CD14-positive monocyte (primary cell): ENCODE data around the gene ZNF212. TPM values are rescaled to one million over a fixed set of nuclear protein-coding genes. Genes with fewer than 3 reads are reported as not detected.
"Not testable (repeated sequence)": the region's sequence is repeated elsewhere in the genome, so short reads cannot be mapped to it uniquely, and the experiment has no call there.

Experiments
- DNase-seq, 3 donors: peaks; one replicate each; pipeline ENCODE4 v3.0.0-alpha.2; 2011 to 2022
- H2AFZ ChIP-seq: 2 replicates; pipeline ENCODE4 v1.6.0; 2012; ENCODE audit warnings: mild to moderate bottlenecking, low read depth, low read length, inconsistent platforms; ENCODE audit not compliant: insufficient read depth, poor library complexity, severe bottlenecking
- H3K27ac ChIP-seq, 2 donors: 1 replicate in 1 of 2; 2 replicates in 1 of 2; pipeline ENCODE4 v1.5.1; 2012 to 2013; ENCODE audit warnings: low read length in 2 of 2, control low read depth in 1 of 2, inconsistent platforms in 1 of 2, low read depth in 1 of 2, mild to moderate bottlenecking in 1 of 2
- H3K27me3 ChIP-seq, 2 donors: one replicate each; pipeline versions ENCODE4 v1.6.0 to v1.6.1; 2011 to 2013; ENCODE audit warnings: low read length in 2 of 2; ENCODE audit not compliant: control insufficient read depth in 2 of 2, insufficient read depth in 2 of 2
- H3K36me3 ChIP-seq, 2 donors: replicated peaks in 1 of 2; 1 replicate in 1 of 2; 2 replicates in 1 of 2; pipeline versions ENCODE4 v1.5.1 to v1.6.1; 2012 to 2013; ENCODE audit warnings: low read length in 2 of 2, control low read depth in 1 of 2, inconsistent platforms in 1 of 2, mild to moderate bottlenecking in 1 of 2; ENCODE audit not compliant: insufficient read depth in 2 of 2, control insufficient read depth in 1 of 2
- H3K4me1 ChIP-seq, 2 donors: 1 replicate in 1 of 2; 2 replicates in 1 of 2; pipeline versions ENCODE4 v1.5.1 to v1.6.1; 2012 to 2013; ENCODE audit warnings: low read length in 2 of 2, control low read depth in 1 of 2, inconsistent platforms in 1 of 2, mild to moderate bottlenecking in 1 of 2, moderate library complexity in 1 of 2; ENCODE audit not compliant: insufficient read depth in 2 of 2, control insufficient read depth in 1 of 2
- H3K4me2 ChIP-seq: replicated peaks from 2 replicates; pipeline ENCODE3; 2012; ENCODE audit warnings: low read length, moderate library complexity, mild to moderate bottlenecking; ENCODE audit not compliant: poor library complexity, severe bottlenecking; ENCODE audit errors: extremely low read depth
- H3K4me3 ChIP-seq, 3 experiments: fragments of 200-600 bp in 1 of 3; sonication (generic) in 1 of 3; replicated peaks in 1 of 3; 1 replicate in 2 of 3; 2 replicates in 1 of 3; pipeline ENCODE4 v1.5.1; 2011 to 2013; ENCODE audit warnings: low read length in 3 of 3, mild to moderate bottlenecking in 3 of 3, control low read depth in 2 of 3, low read depth in 2 of 3, inconsistent platforms in 1 of 3, moderate library complexity in 1 of 3
- H3K79me2 ChIP-seq: 2 replicates; pipeline ENCODE4 v1.6.0; 2012; ENCODE audit warnings: mild to moderate bottlenecking, control low read depth, inconsistent platforms, low read length, moderate library complexity; ENCODE audit not compliant: insufficient read depth
- H3K9ac ChIP-seq: 2 replicates; pipeline ENCODE4 v1.6.0; 2017; ENCODE audit warnings: low read length, mild to moderate bottlenecking; ENCODE audit not compliant: insufficient read depth, poor library complexity, severe bottlenecking
- H3K9me3 ChIP-seq, 2 donors: replicated peaks in 1 of 2; 1 replicate in 1 of 2; 2 replicates in 1 of 2; pipeline versions ENCODE4 v1.5.1 to v1.6.1; 2012 to 2013; ENCODE audit warnings: low read length in 2 of 2, control low read depth in 1 of 2; ENCODE audit not compliant: control insufficient read depth in 1 of 2, insufficient read depth in 1 of 2
- H4K20me1 ChIP-seq: 2 replicates; pipeline ENCODE4 v1.6.0; 2012; ENCODE audit warnings: mild to moderate bottlenecking, low read length, control low read depth, moderate library complexity; ENCODE audit not compliant: insufficient read depth
- H3K27ac Mint-ChIP-seq, 7 donors: one replicate each; pipeline ENCODE4 v1.8.0; 2020; ENCODE audit warnings: mild to moderate bottlenecking in 7 of 7, mixed read lengths in 7 of 7, moderate library complexity in 6 of 7, inconsistent platforms in 2 of 7
- H3K27me3 Mint-ChIP-seq, 3 donors: one replicate each; pipeline ENCODE4 v1.8.0; 2021 to 2022; ENCODE audit warnings: low read depth in 3 of 3, mild to moderate bottlenecking in 3 of 3, mixed read lengths in 3 of 3, moderate library complexity in 3 of 3, inconsistent platforms in 1 of 3
- H3K36me3 Mint-ChIP-seq, 2 donors: one replicate each; pipeline ENCODE4 v1.8.0; 2020; ENCODE audit warnings: mixed read lengths in 2 of 2, inconsistent platforms in 1 of 2, mild to moderate bottlenecking in 1 of 2
- H3K4me1 Mint-ChIP-seq: one replicate; pipeline ENCODE4 v1.8.0; 2020; ENCODE audit warnings: mild to moderate bottlenecking, mixed read lengths
- H3K4me3 Mint-ChIP-seq, 2 donors: one replicate each; pipeline ENCODE4 v1.8.0; 2020; ENCODE audit warnings: mild to moderate bottlenecking in 2 of 2, mixed read lengths in 2 of 2, moderate library complexity in 1 of 2
- H3K9me3 Mint-ChIP-seq, 7 donors: one replicate each; pipeline ENCODE4 v1.8.0; 2020 to 2022; ENCODE audit warnings: mixed read lengths in 7 of 7, mild to moderate bottlenecking in 6 of 7, moderate library complexity in 6 of 7, inconsistent platforms in 2 of 7
- WGBS: methylation state at CpG from one replicate; pipeline ENCODE4 v1.1.5; 2013; ENCODE audit warnings: missing lambda C conversion rate; ENCODE audit not compliant: insufficient coverage; 5-methylcytosine and 5-hydroxymethylcytosine counted together
- intact Hi-C, 2 donors: fragments of 100-400 bp; cut with micrococcal nuclease; formaldehyde crosslinking; loops; one replicate each; pipeline versions ENCODE4 v1.15.0 to v1.15.1; 2023
- polyA plus RNA-seq, 3 donors: library from polyadenylated mRNA; depleted of rRNA in 1 of 3; unstranded in 2 of 3; stranded (reverse) in 1 of 3; fragments of 300-500 nt in 2 of 3; fragments of >200 nt in 1 of 3; fragmentation: Illumina TruSeq in 2 of 3; gene quantifications; 1 replicate in 2 of 3; 2 replicates in 1 of 3; pipeline ENCODE4 v1.2.3, GENCODE V29; 2012 to 2021
- TF ChIP-seq, protein P1 (sequence below): fragments of 200-600 bp; IDR thresholded peaks from one replicate; pipeline ENCODE4 v1.8.0; 2022; ENCODE audit warnings: antibody characterized with exemption, mild to moderate bottlenecking

Gene ZNF212
- polyA plus RNA-seq, 3 donors: 1.6 to 5.9 (median 2.3) TPM

DNA sequence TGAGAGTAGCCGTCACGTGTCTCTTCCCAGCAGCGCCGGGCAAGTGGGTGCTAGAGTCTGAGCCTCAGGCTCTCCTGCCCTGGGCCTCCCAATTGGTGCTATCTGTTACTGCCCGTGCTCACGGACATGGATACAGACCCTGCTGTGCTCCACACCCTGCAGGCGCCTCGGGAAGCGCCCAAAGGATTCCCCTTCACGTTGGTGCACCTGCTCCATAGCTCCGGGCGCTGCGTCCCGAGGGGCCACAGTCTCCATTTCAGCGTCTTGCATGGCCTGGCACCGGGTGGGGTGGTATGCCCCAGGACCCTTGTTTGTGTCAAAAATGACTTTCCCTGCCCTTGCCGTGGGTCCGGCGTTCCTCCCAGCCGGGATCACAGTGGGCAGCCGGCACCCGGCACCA, 13.8 kb upstream of the ZNF212 start:
- no peaks in the 10 kb centered on the region for H3K4me1 ChIP-seq

DNA sequence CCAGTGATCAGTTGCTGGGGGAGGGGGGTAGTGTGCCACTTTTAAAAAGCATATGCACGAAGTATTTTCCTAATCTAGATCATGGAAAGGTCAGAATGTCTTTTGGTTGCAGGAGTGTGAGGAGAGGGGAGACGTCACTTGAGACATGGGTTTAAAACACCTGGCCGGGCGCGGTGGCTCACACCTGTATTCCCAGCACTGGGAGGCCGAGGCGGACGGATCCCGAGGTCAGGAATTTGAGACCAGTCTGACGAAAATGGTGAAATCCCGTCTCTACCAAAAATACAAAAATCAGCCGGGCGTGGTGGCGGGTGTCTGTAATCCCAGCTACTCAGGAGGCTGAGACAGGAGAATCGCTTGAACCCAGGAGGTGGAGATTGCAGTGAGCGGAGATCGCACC, 13.1 kb upstream of the ZNF212 start:
- H3K4me3 Mint-ChIP-seq, H3K27me3 Mint-ChIP-seq: not testable (repeated sequence)
- peaks cover 0 to 13% (median 4%) of the 10 kb centered on the region in 7 donors for H3K9me3 Mint-ChIP-seq

More for the DNA sequence above, 13.8 kb upstream of the ZNF212 start:
- Mint-ChIP-seq H3K36me3 (peaks cover 38 to 54% of the 10 kb centered on the region in 2 donors), H3K9me3 (peaks cover 0 to 13% (median 4%) of the 10 kb centered on the region in 7 donors), H3K4me1 (peaks cover 3% of the 10 kb centered on the region), H3K27me3 (peaks cover 2 to 8% (median 6%) of the 10 kb centered on the region in 3 donors), H3K27ac (no peak overlapping the region), H3K4me3 (no peak overlapping the region)
- peaks cover 0 to 8% of the 10 kb centered on the region in 2 donors for H3K9me3 ChIP-seq
- TF ChIP-seq, protein P1, sequence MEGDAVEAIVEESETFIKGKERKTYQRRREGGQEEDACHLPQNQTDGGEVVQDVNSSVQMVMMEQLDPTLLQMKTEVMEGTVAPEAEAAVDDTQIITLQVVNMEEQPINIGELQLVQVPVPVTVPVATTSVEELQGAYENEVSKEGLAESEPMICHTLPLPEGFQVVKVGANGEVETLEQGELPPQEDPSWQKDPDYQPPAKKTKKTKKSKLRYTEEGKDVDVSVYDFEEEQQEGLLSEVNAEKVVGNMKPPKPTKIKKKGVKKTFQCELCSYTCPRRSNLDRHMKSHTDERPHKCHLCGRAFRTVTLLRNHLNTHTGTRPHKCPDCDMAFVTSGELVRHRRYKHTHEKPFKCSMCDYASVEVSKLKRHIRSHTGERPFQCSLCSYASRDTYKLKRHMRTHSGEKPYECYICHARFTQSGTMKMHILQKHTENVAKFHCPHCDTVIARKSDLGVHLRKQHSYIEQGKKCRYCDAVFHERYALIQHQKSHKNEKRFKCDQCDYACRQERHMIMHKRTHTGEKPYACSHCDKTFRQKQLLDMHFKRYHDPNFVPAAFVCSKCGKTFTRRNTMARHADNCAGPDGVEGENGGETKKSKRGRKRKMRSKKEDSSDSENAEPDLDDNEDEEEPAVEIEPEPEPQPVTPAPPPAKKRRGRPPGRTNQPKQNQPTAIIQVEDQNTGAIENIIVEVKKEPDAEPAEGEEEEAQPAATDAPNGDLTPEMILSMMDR: no peak
- no peak overlapping the region for H3K27ac ChIP-seq
- H3K27me3 ChIP-seq: no peaks in the 10 kb centered on the region
- 97% methylated on average over 22 of the region's 22 CpGs for WGBS
- H3K4me3 ChIP-seq: no peak overlapping the region
- no peak overlapping the region for H3K4me2 ChIP-seq
- H2AFZ ChIP-seq: no peak overlapping the region
- peaks cover 25 to 36% of the 10 kb centered on the region in 2 donors for H3K36me3 ChIP-seq
- H3K9ac ChIP-seq: no peak overlapping the region
- intact Hi-C loops: no loop called here
- H3K79me2 ChIP-seq: no peaks in the 10 kb centered on the region
- no peaks in the 10 kb centered on the region for H4K20me1 ChIP-seq
- DNase-seq: no peak

More for the DNA sequence above, 13.1 kb upstream of the ZNF212 start:
- intact Hi-C loops, H3K27ac Mint-ChIP-seq, H2AFZ ChIP-seq, H3K4me1 ChIP-seq, H3K9me3 ChIP-seq, H3K9ac ChIP-seq, H3K4me1 Mint-ChIP-seq, DNase-seq, H3K4me2 ChIP-seq, H3K4me3 ChIP-seq, H3K27me3 ChIP-seq, H3K79me2 ChIP-seq, H4K20me1 ChIP-seq, H3K27ac ChIP-seq: not testable (repeated sequence)
- peaks cover 21 to 30% of the 10 kb centered on the region in 2 donors for H3K36me3 ChIP-seq
- 97% methylated on average over 14 of the region's 17 CpGs for WGBS
- peaks cover 33 to 46% of the 10 kb centered on the region in 2 donors for H3K36me3 Mint-ChIP-seq
